Measurements from ENCODE around the gene BRD1. TPM values are rescaled to one million over a fixed set of nuclear protein-coding genes. Genes with fewer than 3 reads are reported as not detected.

BRD1 gene
- polyA plus RNA-seq, 1 experiment: 4.6 TPM

DNA sequence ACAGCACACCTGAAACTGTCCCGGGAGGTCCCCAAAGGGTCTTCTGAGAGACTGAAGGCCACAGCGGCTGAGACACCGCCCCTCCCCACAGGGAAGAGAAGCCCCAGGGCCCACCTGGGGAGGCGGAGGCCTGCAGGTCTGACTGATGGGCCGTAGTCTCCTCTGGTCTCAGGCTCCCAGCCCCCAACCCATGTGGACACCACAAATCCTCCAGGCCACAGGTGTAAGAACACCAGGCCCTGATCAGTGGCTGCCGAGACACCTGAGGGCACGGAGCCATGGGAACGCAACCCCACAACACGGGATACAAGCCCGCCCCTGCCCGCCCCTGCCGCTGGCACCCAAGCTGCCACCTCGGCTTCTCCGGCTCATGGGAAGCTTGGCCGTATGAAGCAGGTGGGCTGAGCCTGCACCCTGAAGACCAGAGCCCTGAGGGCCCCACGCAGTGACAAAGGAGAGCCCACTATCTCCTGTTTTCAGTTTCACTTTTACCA lies 46.3 kb downstream of the BRD1 start:
- H3K36me3 ChIP-seq (ENCODE audit: control insufficient read depth, insufficient read depth, low read length): peaks cover 34% of the 10 kb centered on the region
- POLR2A ChIA-PET: no interaction called here
- CTCF ChIA-PET: no interaction called here

DNA sequence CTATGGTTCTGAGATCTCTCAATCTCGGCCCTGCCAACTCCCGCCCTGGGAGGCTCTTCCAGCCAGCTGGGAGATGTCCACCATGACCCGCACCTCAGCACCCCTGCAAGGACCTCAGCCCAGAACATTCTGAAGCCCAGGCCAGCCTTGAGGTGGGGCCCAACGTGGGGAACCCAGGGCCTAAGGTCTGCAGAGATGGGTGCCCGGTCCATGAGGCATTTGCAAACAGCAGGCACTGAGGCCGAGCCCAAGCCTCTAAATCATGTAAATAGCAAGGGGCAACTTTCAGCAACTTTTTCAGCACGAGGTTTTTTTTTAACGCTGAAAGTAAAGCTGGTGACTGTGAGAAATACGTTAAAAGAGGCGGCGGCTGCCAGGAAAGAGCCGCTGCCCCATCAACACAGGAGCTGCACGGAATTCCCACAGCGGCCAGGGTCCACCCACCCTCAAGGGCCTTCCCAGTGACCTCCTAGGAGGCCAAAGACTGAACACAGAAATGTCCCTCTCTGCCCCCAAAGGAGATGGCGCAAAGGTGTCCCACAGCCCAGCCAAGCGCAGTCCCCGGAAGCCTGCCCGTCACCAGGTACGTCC lies 46.9 kb downstream of the BRD1 start:
- POLR2A ChIA-PET: no interaction called here
- H3K36me3 ChIP-seq (ENCODE audit: control insufficient read depth, insufficient read depth, low read length): peaks cover 39% of the 10 kb centered on the region
- DNase-seq (ENCODE audit: low read depth): no peak
- TF ChIP-seq, protein P1, sequence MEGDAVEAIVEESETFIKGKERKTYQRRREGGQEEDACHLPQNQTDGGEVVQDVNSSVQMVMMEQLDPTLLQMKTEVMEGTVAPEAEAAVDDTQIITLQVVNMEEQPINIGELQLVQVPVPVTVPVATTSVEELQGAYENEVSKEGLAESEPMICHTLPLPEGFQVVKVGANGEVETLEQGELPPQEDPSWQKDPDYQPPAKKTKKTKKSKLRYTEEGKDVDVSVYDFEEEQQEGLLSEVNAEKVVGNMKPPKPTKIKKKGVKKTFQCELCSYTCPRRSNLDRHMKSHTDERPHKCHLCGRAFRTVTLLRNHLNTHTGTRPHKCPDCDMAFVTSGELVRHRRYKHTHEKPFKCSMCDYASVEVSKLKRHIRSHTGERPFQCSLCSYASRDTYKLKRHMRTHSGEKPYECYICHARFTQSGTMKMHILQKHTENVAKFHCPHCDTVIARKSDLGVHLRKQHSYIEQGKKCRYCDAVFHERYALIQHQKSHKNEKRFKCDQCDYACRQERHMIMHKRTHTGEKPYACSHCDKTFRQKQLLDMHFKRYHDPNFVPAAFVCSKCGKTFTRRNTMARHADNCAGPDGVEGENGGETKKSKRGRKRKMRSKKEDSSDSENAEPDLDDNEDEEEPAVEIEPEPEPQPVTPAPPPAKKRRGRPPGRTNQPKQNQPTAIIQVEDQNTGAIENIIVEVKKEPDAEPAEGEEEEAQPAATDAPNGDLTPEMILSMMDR (IDR thresholded peaks at IDR 0.05; ENCODE audit: insufficient read depth, low read depth, low read length): no peak
- no peak overlapping the region for H3K4me3 ChIP-seq (ENCODE audit: low read depth, low read length)
- no peaks in the 10 kb centered on the region for H3K27me3 ChIP-seq (ENCODE audit: control insufficient read depth, insufficient read depth, low read length)
- CTCF ChIA-PET: interaction anchor here (1.1 kb wide), 1 partner anchor 13 kb away, joined by 3 read pairs; no protein-coding TSS in a partner anchor

More for the DNA sequence above, 46.3 kb downstream of the BRD1 start:
- TF ChIP-seq, protein P1 (IDR thresholded peaks at IDR 0.05; ENCODE audit: insufficient read depth, low read depth, low read length): no peak
- DNase-seq (ENCODE audit: low read depth): no peak
- Histone ChIP-seq H3K27me3 (ENCODE audit: control insufficient read depth, insufficient read depth, low read length) (no peaks in the 10 kb centered on the region), H3K4me3 (ENCODE audit: low read depth, low read length) (no peak overlapping the region)

DNA sequence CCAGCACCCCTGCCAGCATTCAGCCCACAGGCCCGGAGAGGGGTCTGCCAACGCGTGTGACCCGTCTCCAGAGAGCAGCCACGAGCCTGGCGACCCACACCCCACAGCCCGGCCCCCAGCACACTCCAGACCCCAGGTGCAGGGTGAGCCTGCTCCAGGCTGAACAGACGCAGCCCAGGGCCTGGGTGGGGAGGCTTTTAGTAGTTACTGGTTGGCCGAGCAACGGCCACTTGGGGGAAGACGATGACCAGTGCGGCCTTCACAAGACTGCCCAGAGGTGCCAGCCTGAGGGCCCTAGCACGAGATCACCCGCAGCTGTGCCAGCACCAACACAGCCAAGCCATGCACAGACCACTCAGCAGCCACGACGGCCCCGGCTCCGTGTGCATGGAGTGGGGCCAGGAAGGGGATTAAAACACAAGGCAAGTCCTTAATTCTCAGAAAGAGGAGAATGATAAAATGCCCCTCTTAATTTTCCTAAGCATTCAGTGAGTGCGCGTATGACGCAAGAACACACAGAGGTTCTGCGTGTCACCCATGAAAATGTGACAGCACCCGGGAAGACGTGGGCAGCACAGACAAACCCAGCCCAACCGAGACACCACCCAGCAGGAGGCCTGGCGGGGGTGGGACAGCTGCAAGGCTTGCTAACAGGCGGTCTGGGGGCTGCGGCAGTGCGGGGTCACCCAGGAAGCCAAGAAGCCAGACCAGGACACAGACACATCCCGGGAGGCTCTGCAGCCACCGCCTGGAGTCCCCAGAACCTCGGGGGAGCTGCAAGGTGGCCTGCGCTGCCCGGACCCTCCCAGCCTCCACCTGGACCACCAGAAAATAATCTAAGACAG lies 47.6 kb downstream of the BRD1 start:
- DNase-seq (ENCODE audit: low read depth): no peak
- POLR2A ChIA-PET: no interaction called here
- H3K27me3 ChIP-seq (ENCODE audit: control insufficient read depth, insufficient read depth, low read length): no peaks in the 10 kb centered on the region
- CTCF ChIA-PET: interaction anchor here (1.1 kb wide), 1 partner anchor 13 kb away, joined by 3 read pairs; no protein-coding TSS in a partner anchor
- TF ChIP-seq, protein P1 (IDR thresholded peaks at IDR 0.05; ENCODE audit: insufficient read depth, low read depth, low read length): no peak
- peaks cover 43% of the 10 kb centered on the region for H3K36me3 ChIP-seq (ENCODE audit: control insufficient read depth, insufficient read depth, low read length)
- H3K4me3 ChIP-seq (ENCODE audit: low read depth, low read length): no peak overlapping the region

DNA sequence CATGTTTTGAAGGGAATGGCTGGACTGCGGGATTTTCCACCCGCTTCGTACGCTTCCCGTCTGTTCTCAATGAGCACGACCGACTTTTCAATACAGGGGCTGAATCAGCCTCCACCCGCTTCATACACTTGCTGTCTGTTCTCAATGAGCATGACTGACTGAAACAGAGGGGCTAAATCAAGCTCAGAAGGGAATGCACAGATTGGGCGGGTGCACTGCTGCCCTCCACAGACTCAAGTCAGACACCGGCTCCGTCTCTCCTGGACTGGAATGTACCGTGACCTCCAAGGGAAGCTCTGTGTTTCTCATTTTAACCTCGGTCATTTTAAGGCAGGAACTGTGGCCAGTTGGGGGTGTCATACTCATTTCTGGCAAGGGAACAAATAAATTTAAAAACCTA lies 48.5 kb downstream of the BRD1 start:
- ChIA-PET POLR2A (no interaction called here), CTCF (no interaction called here)
- TF ChIP-seq, protein P1 (IDR thresholded peaks at IDR 0.05; ENCODE audit: insufficient read depth, low read depth, low read length): no peak
- Histone ChIP-seq H3K36me3 (ENCODE audit: control insufficient read depth, insufficient read depth, low read length) (peaks cover 49% of the 10 kb centered on the region), H3K4me3 (ENCODE audit: low read depth, low read length) (no peak overlapping the region), H3K27me3 (ENCODE audit: control insufficient read depth, insufficient read depth, low read length) (no peaks in the 10 kb centered on the region)
- no peak for DNase-seq (ENCODE audit: low read depth)

DNA sequence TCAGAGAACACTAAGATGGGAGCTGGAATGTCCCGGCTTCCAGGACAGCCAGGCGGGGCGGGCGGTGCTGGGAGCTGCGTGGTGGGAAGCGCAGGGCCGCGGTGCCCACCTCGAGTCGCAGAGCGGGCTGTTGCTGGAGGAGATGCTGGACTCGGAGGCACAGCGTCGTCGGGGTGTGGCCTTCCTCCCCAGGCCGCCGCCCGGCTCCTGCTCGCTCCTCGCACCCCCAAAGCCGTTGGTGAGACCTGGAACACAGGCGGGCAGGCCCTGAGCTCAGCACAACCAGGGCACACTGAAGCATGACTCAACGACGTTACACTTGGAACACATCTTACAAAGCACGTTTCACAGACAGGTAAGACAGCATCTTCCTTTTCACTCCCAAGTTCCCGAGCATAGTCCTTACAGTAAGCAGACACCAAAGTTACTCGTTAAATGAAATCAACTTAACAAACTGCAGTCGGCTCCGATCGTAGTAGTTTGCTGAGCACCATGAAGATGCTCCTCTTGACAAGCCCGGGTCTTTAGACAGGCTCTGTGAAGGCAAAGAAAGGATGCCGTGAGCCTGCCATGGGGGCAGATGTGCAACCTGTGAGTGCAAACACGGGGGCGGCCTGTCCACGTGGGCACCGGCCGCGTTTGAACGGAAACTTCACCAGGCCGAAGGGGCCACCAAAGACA lies 50.0 kb downstream of the BRD1 start:
- TF ChIP-seq, protein P1 (IDR thresholded peaks at IDR 0.05; ENCODE audit: insufficient read depth, low read depth, low read length): no peak
- Histone ChIP-seq H3K4me3 (ENCODE audit: low read depth, low read length) (no peak overlapping the region), H3K27me3 (ENCODE audit: control insufficient read depth, insufficient read depth, low read length) (no peaks in the 10 kb centered on the region), H3K36me3 (ENCODE audit: control insufficient read depth, insufficient read depth, low read length) (peaks cover 39% of the 10 kb centered on the region)
- ChIA-PET CTCF (no interaction called here), POLR2A (no interaction called here)
- DNase-seq (ENCODE audit: low read depth): no peak

Measured in BJ (cell line).